ENCODE measurements around the gene TCERG1L. TPM values are rescaled to one million over a fixed set of nuclear protein-coding genes. Genes with fewer than 3 reads are reported as not detected.

The TCERG1L gene
- total RNA-seq, 4 donors from 2014 or later = not detected

DNA sequence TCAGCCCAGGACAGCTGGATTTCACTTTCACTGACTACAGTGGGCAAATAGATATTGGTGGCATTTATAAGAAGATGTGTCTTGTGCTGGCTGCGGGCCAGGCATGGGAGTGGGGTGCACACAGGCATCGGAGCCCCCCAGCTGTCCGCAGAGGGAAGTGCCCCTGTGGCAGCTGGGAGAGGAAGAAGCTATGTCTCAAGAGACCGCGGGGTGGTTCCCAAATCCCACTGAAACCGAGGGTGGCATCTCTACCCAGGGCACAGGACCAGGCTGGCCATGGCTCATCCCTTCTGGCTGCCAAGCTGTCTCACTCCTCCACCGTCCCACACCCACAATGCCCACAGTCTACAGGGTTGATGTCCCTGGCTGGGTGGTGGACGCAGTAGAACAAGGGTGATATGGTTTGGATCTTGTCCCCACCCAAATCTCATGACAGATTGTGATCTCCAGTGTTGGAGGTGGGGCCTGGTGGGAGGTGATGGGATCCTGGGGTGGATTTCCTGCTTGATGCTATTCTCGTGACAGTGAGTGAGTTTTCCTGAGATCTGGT lies 94.8 kb downstream of the TCERG1L start:
- Histone ChIP-seq H3K27me3 (no peaks in the 10 kb centered on the region), H3K9me3 (peaks cover 0 to 3% (median 0%) of the 10 kb centered on the region in 4 donors), H3K36me3 (no peaks in the 10 kb centered on the region), H3K4me1 (no peaks in the 10 kb centered on the region), H3K27ac (no peak overlapping the region), H3K4me3 (no peak overlapping the region)
- peak in 2 of 3 donors; percentile 19 to 28 for DNase-seq
- TF ChIP-seq POLR2A (IDR thresholded peaks at IDR 0.05) = no peak
- TF ChIP-seq, protein P1, sequence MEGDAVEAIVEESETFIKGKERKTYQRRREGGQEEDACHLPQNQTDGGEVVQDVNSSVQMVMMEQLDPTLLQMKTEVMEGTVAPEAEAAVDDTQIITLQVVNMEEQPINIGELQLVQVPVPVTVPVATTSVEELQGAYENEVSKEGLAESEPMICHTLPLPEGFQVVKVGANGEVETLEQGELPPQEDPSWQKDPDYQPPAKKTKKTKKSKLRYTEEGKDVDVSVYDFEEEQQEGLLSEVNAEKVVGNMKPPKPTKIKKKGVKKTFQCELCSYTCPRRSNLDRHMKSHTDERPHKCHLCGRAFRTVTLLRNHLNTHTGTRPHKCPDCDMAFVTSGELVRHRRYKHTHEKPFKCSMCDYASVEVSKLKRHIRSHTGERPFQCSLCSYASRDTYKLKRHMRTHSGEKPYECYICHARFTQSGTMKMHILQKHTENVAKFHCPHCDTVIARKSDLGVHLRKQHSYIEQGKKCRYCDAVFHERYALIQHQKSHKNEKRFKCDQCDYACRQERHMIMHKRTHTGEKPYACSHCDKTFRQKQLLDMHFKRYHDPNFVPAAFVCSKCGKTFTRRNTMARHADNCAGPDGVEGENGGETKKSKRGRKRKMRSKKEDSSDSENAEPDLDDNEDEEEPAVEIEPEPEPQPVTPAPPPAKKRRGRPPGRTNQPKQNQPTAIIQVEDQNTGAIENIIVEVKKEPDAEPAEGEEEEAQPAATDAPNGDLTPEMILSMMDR (IDR thresholded peaks at IDR 0.05) = no peak

DNA sequence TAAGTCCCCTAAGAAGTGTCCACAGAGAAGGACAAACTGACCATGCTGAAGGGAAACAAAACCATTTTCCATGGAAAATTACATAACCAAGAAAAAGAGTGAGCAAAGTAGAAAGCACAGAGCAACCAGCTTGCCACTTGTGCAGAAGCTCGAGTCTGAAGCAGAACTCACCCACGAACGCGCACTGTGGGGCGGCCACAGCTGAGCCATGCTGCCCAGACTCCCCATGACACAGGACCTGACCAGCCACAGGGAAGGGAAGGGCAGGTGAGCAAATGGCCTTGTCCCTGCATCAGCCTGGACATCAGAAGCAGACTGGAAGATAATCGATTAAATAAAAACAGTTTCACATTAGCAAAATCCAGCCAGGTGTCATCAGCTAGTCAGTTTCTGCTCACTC lies 95.7 kb downstream of the TCERG1L start:
- no peaks in the 10 kb centered on the region for H3K36me3 ChIP-seq
- no peak overlapping the region for H3K4me3 ChIP-seq
- TF ChIP-seq, protein P1 (IDR thresholded peaks at IDR 0.05) = no peak
- no peak for TF ChIP-seq POLR2A (IDR thresholded peaks at IDR 0.05)
- H3K4me1 ChIP-seq = no peaks in the 10 kb centered on the region
- H3K27ac ChIP-seq = no peak overlapping the region
- DNase-seq = peak in 2 of 3 donors; percentile 14 to 19
- H3K27me3 ChIP-seq = no peaks in the 10 kb centered on the region
- peaks cover 0 to 3% (median 0%) of the 10 kb centered on the region in 4 donors for H3K9me3 ChIP-seq

DNA sequence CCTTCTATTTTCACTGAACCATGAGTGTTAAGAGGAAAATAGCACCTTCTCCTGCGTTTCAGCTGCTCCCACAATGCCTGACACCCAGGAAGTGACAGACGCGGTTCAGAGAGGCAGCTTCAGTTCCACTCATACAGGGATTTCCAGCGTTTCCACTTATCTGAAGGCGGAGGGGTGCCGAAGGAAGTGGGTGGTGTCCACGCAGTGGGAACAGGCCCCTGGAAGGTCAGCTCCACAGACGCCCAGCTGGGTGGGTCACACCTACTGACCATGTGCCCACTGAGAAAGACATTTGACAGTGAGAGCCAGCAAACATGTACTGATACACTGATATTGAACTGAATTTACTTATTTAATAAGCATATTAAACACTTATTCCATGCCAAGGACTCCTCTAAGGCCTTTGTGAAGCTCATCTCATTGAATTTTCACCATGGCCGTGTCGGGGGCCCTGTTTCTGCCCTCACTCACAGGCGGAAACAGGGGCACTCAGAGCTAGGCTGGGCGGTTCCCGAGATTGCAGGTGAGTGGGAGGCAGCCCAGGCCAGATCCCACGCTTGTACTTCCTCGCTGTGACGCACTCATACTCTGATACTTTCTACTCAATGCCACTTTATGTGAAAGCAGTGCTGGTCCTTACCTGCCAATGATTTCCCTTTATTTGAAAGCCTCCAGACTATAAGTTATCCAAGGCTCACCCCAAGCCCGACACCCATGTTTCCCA lies 96.8 kb downstream of the TCERG1L start:
- Histone ChIP-seq H3K4me3 (no peak overlapping the region), H3K4me1 (no peaks in the 10 kb centered on the region), H3K27me3 (no peaks in the 10 kb centered on the region), H3K9me3 (peaks cover 0 to 3% (median 0%) of the 10 kb centered on the region in 4 donors), H3K27ac (no peak overlapping the region), H3K36me3 (no peaks in the 10 kb centered on the region)
- TF ChIP-seq, protein P1 (IDR thresholded peaks at IDR 0.05) = no peak
- TF ChIP-seq POLR2A (IDR thresholded peaks at IDR 0.05) = no peak
- peak in 1 of 3 donors; percentile 26 for DNase-seq

DNA sequence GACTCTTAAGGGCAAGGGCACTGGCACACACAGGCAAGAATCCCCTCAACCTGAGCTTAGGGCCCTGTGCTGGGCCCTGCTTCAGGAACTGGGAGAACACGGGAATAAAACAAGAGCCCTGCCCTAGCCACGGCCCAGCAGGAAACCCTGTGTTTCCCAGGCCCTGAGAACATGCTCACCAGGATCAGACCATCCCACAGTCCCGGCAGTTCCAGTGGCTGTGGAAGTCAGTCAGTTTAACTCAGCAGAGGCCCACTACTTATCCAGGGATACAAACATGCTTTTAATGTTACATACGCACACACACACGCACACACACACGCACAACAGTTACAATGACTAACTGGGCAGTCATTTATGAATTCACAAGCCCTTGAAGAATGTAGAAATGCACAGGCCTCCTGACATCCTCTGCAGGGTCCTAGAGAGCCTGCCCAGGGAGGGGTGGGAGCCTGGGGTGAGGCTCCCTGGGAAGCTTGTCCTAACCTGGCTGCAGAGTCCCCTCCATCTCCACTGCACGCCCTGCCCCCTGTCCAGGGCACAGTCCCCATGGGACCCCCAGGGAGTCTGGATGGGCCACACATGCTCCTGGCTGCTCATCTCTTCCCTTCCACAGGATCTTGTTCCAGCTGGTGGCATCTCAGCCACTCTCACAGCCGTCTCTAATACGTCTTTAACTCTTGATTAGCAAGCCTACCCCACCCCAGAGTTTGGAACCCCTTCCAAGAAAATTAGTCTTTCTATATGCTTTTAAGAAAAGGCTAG lies 97.6 kb downstream of the TCERG1L start:
- no peak overlapping the region for H3K27ac ChIP-seq
- TF ChIP-seq, protein P1 (IDR thresholded peaks at IDR 0.05) = no peak
- TF ChIP-seq POLR2A (IDR thresholded peaks at IDR 0.05) = no peak
- peak in 2 of 3 donors; percentile 19 to 28 for DNase-seq
- H3K4me3 ChIP-seq = no peak overlapping the region
- H3K9me3 ChIP-seq = peaks cover 0 to 3% (median 0%) of the 10 kb centered on the region in 4 donors
- no peaks in the 10 kb centered on the region for H3K27me3 ChIP-seq
- no peaks in the 10 kb centered on the region for H3K36me3 ChIP-seq
- no peaks in the 10 kb centered on the region for H3K4me1 ChIP-seq

DNA sequence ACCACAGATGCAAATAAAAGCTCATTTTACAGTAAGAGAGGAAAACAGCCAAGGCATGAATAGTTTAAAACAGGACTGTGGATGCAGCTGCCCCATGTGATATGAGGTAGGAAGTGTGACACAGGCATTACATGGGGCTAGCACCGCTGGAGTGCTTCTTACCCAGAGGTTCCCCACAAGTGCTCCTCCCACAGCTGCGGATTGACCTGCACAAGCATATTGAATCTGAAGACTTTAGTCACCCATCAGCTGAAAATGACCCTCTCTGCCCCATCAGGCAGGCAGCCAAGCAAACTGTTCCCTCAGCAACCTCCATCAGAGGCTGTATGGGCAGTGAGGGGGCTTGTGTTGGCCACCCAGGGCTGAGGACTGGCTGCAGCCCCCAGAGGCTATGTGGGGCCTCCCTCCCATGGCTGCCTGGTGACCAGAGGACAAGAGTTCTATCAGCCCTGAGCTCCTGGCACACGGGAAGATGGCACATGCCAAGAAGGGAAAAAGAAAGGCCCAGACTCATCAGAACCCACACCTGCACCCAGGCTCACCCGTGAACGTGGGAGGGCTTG lies 98.7 kb downstream of the TCERG1L start:
- Histone ChIP-seq H3K4me3 (no peak overlapping the region), H3K27me3 (no peaks in the 10 kb centered on the region), H3K36me3 (no peaks in the 10 kb centered on the region), H3K4me1 (no peaks in the 10 kb centered on the region), H3K27ac (no peak overlapping the region), H3K9me3 (peaks cover 0 to 3% (median 0%) of the 10 kb centered on the region in 4 donors)
- peak in 2 of 3 donors; percentile 15 to 21 for DNase-seq
- no peak for TF ChIP-seq POLR2A (IDR thresholded peaks at IDR 0.05)
- TF ChIP-seq, protein P1 (IDR thresholded peaks at IDR 0.05) = no peak

Measured in Peyer's patch (tissue), 4 donors.